Naive thymus-derived CD4-positive, alpha-beta T cell (primary cell): ENCODE results near the gene CCDC85B. TPM values are rescaled to one million over a fixed set of nuclear protein-coding genes. Genes with fewer than 3 reads are reported as not detected.

Experiments
- ATAC-seq: fragments of 150-1000 bp; cut with Tn5 transposase; 2 replicates; pipeline ENCODE4 v1.10.0; 2021; ENCODE audit warnings: mild to moderate bottlenecking, moderate library complexity
- CTCF ChIA-PET: fragments of 350-600 bp; sonication (Branson Sonifier 250); formaldehyde crosslinking; loops from one replicate; lab custom pipeline; 2021; ENCODE audit warnings: antibody characterized with exemption; lab: Charles Lee
- POLR2A ChIA-PET: fragments of 350-600 bp; sonication (Branson Sonifier 250); formaldehyde crosslinking; loops from one replicate; lab custom pipeline; 2021; ENCODE audit warnings: antibody characterized with exemption, inconsistent platforms; lab: Charles Lee
- DNase-seq, 9 donors: peaks; one replicate each; pipeline versions ENCODE4 v3.0.0 to v3.0.0-alpha.2; 2020 to 2022; ENCODE audit warnings: mixed read lengths in 1 of 9
- H3K27ac ChIP-seq: one replicate; pipeline ENCODE4 v1.7.0; 2013; ENCODE audit warnings: mild to moderate bottlenecking, low read depth, low read length, moderate library complexity
- H3K27me3 ChIP-seq, 2 donors: one replicate each; pipeline ENCODE4 v1.7.0; 2013; ENCODE audit warnings: low read length in 2 of 2, mild to moderate bottlenecking in 2 of 2, moderate library complexity in 2 of 2; ENCODE audit not compliant: control insufficient read depth in 2 of 2, insufficient read depth in 2 of 2
- H3K36me3 ChIP-seq, 3 experiments: 1 replicate in 2 of 3; 2 replicates in 1 of 3; pipeline ENCODE4 v1.7.0; 2013; ENCODE audit warnings: low read length in 3 of 3, mild to moderate bottlenecking in 3 of 3, moderate library complexity in 1 of 3; ENCODE audit not compliant: insufficient read depth in 3 of 3, control insufficient read depth in 2 of 3
- H3K4me1 ChIP-seq, 2 donors: one replicate each; pipeline ENCODE4 v1.7.0; 2013; ENCODE audit warnings: low read length in 2 of 2, mild to moderate bottlenecking in 2 of 2, moderate library complexity in 1 of 2; ENCODE audit not compliant: control insufficient read depth in 2 of 2, insufficient read depth in 2 of 2
- H3K4me3 ChIP-seq: 2 replicates; pipeline ENCODE4 v1.7.0; 2013; ENCODE audit warnings: mild to moderate bottlenecking, low read length
- H3K9me3 ChIP-seq, 3 experiments: 1 replicate in 2 of 3; 2 replicates in 1 of 3; pipeline ENCODE4 v1.7.0; 2013; ENCODE audit warnings: low read length in 3 of 3; ENCODE audit not compliant: control insufficient read depth in 2 of 3
- H3K27ac Mint-ChIP-seq, 9 donors: one replicate each; pipeline ENCODE4 v1.8.0; 2020 to 2022; ENCODE audit warnings: mixed read lengths in 9 of 9, mild to moderate bottlenecking in 8 of 9, moderate library complexity in 5 of 9, inconsistent platforms in 2 of 9
- H3K27me3 Mint-ChIP-seq, 5 donors: one replicate each; pipeline ENCODE4 v1.8.0; 2021 to 2022; ENCODE audit warnings: mixed read lengths in 5 of 5, mild to moderate bottlenecking in 1 of 5
- H3K36me3 Mint-ChIP-seq, 5 donors: one replicate each; pipeline ENCODE4 v1.8.0; 2020 to 2022; ENCODE audit warnings: mixed read lengths in 5 of 5, mild to moderate bottlenecking in 3 of 5, inconsistent platforms in 1 of 5
- H3K4me1 Mint-ChIP-seq, 7 donors: one replicate each; pipeline ENCODE4 v1.8.0; 2020 to 2022; ENCODE audit warnings: mixed read lengths in 7 of 7, mild to moderate bottlenecking in 3 of 7, inconsistent platforms in 1 of 7
- H3K4me3 Mint-ChIP-seq, 10 donors: one replicate each; pipeline ENCODE4 v1.8.0; 2020 to 2022; ENCODE audit warnings: mild to moderate bottlenecking in 10 of 10, mixed read lengths in 10 of 10, moderate library complexity in 6 of 10, inconsistent platforms in 2 of 10
- H3K9me3 Mint-ChIP-seq, 11 donors: one replicate each; pipeline ENCODE4 v1.8.0; 2020 to 2022; ENCODE audit warnings: mixed read lengths in 11 of 11, mild to moderate bottlenecking in 4 of 11, inconsistent platforms in 1 of 11, moderate library complexity in 1 of 11
- intact Hi-C, 2 donors: fragments of 100-400 bp; cut with micrococcal nuclease; formaldehyde crosslinking; loops; one replicate each; pipeline ENCODE4 v1.15.1; 2023
- polyA plus RNA-seq, 2 donors: library from polyadenylated mRNA; unstranded; fragments of 300-500 nt; fragmentation: Illumina TruSeq; gene quantifications; one replicate each; pipeline ENCODE4 v1.2.3, GENCODE V29; 2021
- total RNA-seq, 6 experiments: library from RNA in 5 of 6; stranded (reverse) in 5 of 6; gene quantifications; 1 replicate in 5 of 6; 2 replicates in 1 of 6; pipeline ENCODE4 v1.2.3 and lab custom pipeline; 2021 to 2026

Gene CCDC85B
- total and polyA plus RNA-seq, 7 experiments from 2014 or later: 21.1 to 85.0 (median 27.4) TPM

DNA sequence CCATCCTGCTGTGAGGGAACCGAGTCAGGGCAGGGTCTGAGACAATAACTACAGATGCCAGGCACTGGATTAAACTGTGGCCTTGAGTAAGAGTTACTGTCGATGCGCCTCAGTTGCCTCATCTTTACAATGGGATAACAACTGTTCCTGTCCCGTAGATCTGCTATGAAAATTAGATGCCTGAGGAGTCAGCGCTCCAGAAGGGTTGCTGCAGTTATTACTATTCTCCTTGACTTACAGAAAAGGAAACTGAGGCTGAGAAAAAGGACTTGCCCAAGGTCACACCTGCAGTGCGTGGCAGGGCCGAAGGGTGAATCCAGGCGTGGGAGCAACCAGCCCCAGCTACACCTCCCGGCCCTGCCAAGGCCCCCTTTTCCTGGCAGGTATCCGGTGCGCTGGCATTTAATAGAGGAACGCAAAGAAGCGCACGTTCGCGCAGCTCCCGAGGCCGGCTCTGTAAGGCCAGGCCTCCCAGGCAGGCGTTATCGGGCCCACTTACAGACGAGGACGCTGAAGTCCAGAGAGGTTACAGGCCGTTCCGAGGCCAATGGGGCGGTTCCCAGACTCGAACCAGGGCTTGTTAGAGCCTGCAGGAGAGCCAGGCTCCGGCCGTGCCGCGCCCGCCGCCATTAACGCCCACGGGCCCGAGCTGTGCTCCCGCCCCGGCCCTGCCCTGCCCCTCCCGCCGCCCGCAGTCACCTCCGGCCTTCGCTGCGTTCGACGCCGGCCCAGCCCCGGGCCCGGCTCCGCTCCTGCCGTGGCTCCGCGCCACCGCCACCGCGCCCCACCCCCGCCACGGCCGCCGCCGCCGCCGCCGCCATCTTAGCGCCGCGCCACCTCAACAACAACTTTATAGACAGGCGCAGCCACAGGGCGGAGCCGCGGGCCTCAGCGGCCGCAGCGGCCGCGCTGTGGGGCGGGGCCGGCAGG, 28.0 kb downstream of the CCDC85B start, which contains the start of gene C11orf68:
C11orf68 (minus strand) TSS at position 852 of the 930 bp plus-strand sequence; CDS start at position 821, 31 bp downstream.
- H3K9me3 Mint-ChIP-seq: no peaks in the 10 kb centered on the region
- H3K27me3 Mint-ChIP-seq: no peaks in the 10 kb centered on the region
- ATAC-seq (peak; percentile 3), DNase-seq (peak in 1 of 9 donors; percentile 38)
- intact Hi-C loops: loop anchor here (1.0 kb wide), 15 partner anchors 10 to 350 kb away; partner anchors contain the start of genes BANF1 (in 2 of the 2), EIF1AD (in 2 of the 2), FOSL1 (in 2 of the 2) and PCNX3 (in 2 of the 2)
- H3K36me3 ChIP-seq: peaks cover 0 to 36% (median 4%) of the 10 kb centered on the region in 3 experiments
- no peaks in the 10 kb centered on the region for H3K27me3 ChIP-seq
- peaks cover 32 to 60% (median 34%) of the 10 kb centered on the region in 7 donors for H3K4me1 Mint-ChIP-seq
- peak within 1 kb of the TSS; percentile 95 for H3K27ac ChIP-seq
- ChIA-PET POLR2A (interaction anchor here (0.6 to 2.5 kb wide), 18 partner anchors 10 to 153 kb away, joined by 3 to 54 read pairs (median 6); partner anchors contain the start of genes CCDC85B, FIBP, FOSL1 and MUS81), CTCF (interaction anchor here (0.6 to 2.3 kb wide), 5 partner anchors 20 to 31 kb away, joined by 3 to 13 read pairs (median 4); partner anchors contain the start of gene CCDC85B)
- H3K36me3 Mint-ChIP-seq: peaks cover 4 to 32% (median 11%) of the 10 kb centered on the region in 5 donors
- H3K4me3 Mint-ChIP-seq: peak within 1 kb of the TSS; percentile 86 to 96 (median 93)
- H3K4me3 ChIP-seq: peak within 1 kb of the TSS; percentile 83
- no peaks in the 10 kb centered on the region for H3K9me3 ChIP-seq
- H3K4me1 ChIP-seq: peaks cover 26 to 28% of the 10 kb centered on the region in 2 donors
- H3K27ac Mint-ChIP-seq: peak within 1 kb of the TSS; percentile 79 to 96 (median 90)

DNA sequence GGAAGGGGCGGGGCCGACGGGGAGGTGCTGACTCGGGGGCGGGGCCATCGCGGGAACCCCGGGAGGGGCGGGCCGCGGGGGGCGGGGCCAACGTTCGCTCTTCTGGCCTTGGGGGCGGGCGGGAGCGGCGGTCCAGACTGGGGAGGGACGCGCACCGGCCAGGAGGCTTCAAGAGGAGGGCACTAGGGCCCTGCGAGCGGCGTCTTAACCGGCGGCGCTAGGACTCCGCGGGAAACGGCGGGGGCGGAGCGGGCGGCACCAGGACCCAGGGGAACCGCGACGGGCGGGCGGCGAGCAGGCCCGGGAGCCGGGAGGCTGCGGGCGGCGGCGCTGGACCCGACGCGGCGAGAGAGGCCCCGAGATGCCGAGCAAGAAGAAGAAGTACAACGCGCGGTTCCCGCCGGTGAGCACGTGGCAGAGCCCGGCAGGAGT, 28.7 kb downstream of the CCDC85B start, which contains the start of gene DRAP1:
DRAP1 (plus strand) TSS at position 286 of the 432 bp plus-strand sequence; CDS start at position 362, 76 bp downstream.
- POLR2A ChIA-PET: interaction anchor here (0.8 to 5.7 kb wide), 18 partner anchors 10 to 86 kb away, joined by 3 to 54 read pairs (median 6); partner anchors contain the start of genes CCDC85B, FIBP, MUS81 and SART1
- ATAC-seq: peak; percentile 93
- Mint-ChIP-seq H3K36me3 (peaks cover 4 to 33% (median 13%) of the 10 kb centered on the region in 5 donors), H3K4me3 (peak within 1 kb of the TSS; percentile 86 to 96 (median 93)), H3K4me1 (peaks cover 32 to 61% (median 35%) of the 10 kb centered on the region in 7 donors), H3K9me3 (no peaks in the 10 kb centered on the region), H3K27me3 (no peaks in the 10 kb centered on the region), H3K27ac (peak within 1 kb of the TSS; percentile 79 to 96 (median 90))
- H3K27me3 ChIP-seq: no peaks in the 10 kb centered on the region
- H3K4me1 ChIP-seq: peaks cover 26 to 28% of the 10 kb centered on the region in 2 donors
- DNase-seq: peak; percentile 95 to 98 (median 97)
- CTCF ChIA-PET: interaction anchor here (1.3 to 2.3 kb wide), 3 partner anchors 23 to 32 kb away, joined by 3 to 13 read pairs (median 4); partner anchors contain the start of gene CCDC85B
- H3K4me3 ChIP-seq: peak within 1 kb of the TSS; percentile 83
- peaks cover 0 to 37% (median 4%) of the 10 kb centered on the region in 3 experiments for H3K36me3 ChIP-seq
- no peaks in the 10 kb centered on the region for H3K9me3 ChIP-seq
- intact Hi-C loops: loop anchor here (1.0 kb wide), 15 partner anchors 9 to 349 kb away; partner anchors contain the start of genes BANF1 (in 2 of the 2), EIF1AD (in 2 of the 2), FOSL1 (in 2 of the 2) and PCNX3 (in 2 of the 2)
- peak within 1 kb of the TSS; percentile 95 for H3K27ac ChIP-seq

DNA sequence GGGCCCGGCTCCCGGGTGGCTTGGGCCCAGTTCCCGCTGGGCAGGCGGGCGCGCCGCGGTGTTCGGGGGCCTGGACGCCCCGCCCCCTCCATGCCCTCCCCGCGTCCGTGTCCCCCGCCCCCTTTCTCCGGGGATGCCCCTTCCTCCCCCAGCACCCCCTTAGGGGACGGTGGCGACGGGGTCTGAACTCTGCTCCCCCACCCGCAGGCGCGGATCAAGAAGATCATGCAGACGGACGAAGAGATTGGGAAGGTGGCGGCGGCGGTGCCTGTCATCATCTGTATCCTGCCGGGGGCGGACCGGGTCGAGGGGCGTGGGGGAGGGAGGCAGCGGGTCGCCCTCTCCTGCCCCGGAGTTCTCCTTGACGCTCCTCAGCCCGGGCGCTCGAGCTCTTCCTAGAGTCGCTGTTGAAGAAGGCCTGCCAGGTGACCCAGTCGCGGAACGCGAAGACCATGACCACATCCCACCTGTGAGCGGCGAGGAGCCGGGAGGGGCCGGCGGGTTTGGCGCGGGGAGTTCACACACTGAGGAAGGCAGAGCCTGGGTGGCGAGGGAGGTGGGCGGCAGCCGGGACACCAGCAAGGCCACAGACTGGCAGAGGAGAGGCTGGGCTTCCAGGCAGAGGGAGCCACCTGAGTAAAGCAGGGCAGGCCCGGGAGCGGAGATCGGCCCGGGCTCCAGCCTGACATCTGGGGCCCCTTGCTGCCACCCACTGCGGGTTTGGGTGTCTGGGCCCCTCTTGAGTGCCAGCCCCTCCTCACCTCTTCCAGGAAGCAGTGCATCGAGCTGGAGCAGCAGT, 29.3 kb downstream of the CCDC85B start:
- peak in 1 of 9 donors; percentile 64 for DNase-seq
- no peaks in the 10 kb centered on the region for H3K9me3 ChIP-seq
- H3K36me3 ChIP-seq: peaks cover 0 to 43% (median 4%) of the 10 kb centered on the region in 3 experiments
- POLR2A ChIA-PET: interaction anchor here (0.8 to 5.7 kb wide), 7 partner anchors 13 to 60 kb away, joined by 3 to 54 read pairs (median 4); partner anchors contain the start of genes CCDC85B, FIBP and MUS81
- H3K4me1 ChIP-seq: peaks cover 26 to 28% of the 10 kb centered on the region in 2 donors
- no peaks in the 10 kb centered on the region for H3K27me3 Mint-ChIP-seq
- CTCF ChIA-PET: interaction anchor here (0.5 to 1.7 kb wide), 5 partner anchors 29 to 160 kb away, joined by 3 to 5 read pairs (median 4); partner anchors contain the start of gene CCDC85B
- H3K9me3 Mint-ChIP-seq: no peaks in the 10 kb centered on the region
- H3K27ac Mint-ChIP-seq: peak overlapping the region; percentile 77 to 93 (median 89)
- peak; percentile 35 for ATAC-seq
- H3K27me3 ChIP-seq: no peaks in the 10 kb centered on the region
- intact Hi-C loops: loop anchor here (1.0 kb wide), 15 partner anchors 9 to 349 kb away; partner anchors contain the start of genes BANF1 (in 2 of the 2), EIF1AD (in 2 of the 2), FOSL1 (in 2 of the 2) and PCNX3 (in 2 of the 2)
- peaks cover 28 to 58% (median 34%) of the 10 kb centered on the region in 7 donors for H3K4me1 Mint-ChIP-seq
- peaks cover 4 to 33% (median 13%) of the 10 kb centered on the region in 5 donors for H3K36me3 Mint-ChIP-seq
- peak overlapping the region; percentile 76 for H3K4me3 ChIP-seq
- H3K4me3 Mint-ChIP-seq: peak overlapping the region; percentile 86 to 96 (median 93)
- H3K27ac ChIP-seq: peak overlapping the region; percentile 91

DNA sequence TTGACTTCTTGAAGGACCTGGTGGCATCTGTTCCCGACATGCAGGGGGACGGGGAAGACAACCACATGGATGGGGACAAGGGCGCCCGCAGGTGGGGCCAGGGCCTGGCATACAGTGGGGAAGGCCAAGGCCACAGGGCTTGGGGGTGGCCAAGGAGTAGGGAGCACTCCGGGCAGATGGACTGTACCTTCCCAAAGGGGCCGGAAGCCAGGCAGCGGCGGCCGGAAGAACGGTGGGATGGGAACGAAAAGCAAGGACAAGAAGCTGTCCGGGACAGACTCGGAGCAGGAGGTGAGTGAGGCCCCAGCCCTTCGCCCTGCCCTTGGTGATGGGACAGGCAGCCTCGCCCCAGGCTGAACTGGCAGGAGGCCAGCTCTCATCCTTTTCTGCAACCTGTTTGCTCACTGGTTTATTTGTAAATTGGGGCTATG, 29.9 kb downstream of the CCDC85B start:
- ChIA-PET CTCF (interaction anchor here (0.5 to 1.7 kb wide), 5 partner anchors 30 to 160 kb away, joined by 3 to 5 read pairs (median 4); partner anchors contain the start of gene CCDC85B), POLR2A (interaction anchor here (1.0 to 5.7 kb wide), 6 partner anchors 31 to 60 kb away, joined by 3 to 54 read pairs (median 5); partner anchors contain the start of genes CCDC85B, FIBP and MUS81)
- H3K4me3 ChIP-seq: peak overlapping the region; percentile 76
- Mint-ChIP-seq H3K27me3 (no peaks in the 10 kb centered on the region), H3K4me3 (peak overlapping the region; percentile 86 to 96 (median 93)), H3K9me3 (no peaks in the 10 kb centered on the region), H3K36me3 (peaks cover 4 to 28% (median 13%) of the 10 kb centered on the region in 5 donors), H3K27ac (peak overlapping the region in 8 of 9 donors; percentile 59 to 93 (median 84)), H3K4me1 (peaks cover 23 to 52% (median 28%) of the 10 kb centered on the region in 7 donors)
- ATAC-seq: no peak
- intact Hi-C loops: no loop called here
- H3K4me1 ChIP-seq: peaks cover 26 to 28% of the 10 kb centered on the region in 2 donors
- H3K9me3 ChIP-seq: no peaks in the 10 kb centered on the region
- H3K36me3 ChIP-seq: peaks cover 0 to 45% (median 4%) of the 10 kb centered on the region in 3 experiments
- DNase-seq: no peak
- H3K27ac ChIP-seq: peak overlapping the region; percentile 91
- H3K27me3 ChIP-seq: no peaks in the 10 kb centered on the region

DNA sequence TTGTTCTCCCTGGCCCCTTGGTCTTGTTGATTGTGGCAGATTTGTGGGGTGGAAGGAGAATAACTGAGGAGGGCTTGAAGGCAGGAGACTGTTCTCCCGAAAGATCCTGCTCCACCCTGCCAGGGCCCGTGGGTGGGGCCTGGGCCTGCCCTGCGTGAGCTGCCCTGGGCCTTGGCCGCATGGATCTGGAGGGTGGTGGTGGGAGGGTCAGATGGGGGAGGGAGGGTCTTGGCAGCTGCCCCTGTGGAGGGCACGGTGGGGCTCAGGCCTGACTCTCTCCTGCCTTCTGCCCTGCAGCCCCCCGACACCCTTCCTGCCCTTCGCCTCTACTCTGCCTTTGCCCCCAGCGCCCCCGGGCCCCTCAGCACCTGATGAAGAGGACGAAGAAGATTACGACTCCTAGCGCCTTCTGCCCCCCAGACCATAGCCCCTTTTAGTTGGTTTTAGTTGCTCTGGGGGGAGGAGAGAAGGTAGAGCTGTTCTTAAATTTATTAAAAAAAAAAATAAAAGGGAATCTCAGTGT, 30.6 kb downstream of the CCDC85B start:
- Mint-ChIP-seq H3K4me3 (peak overlapping the region in 9 of 10 donors; percentile 86 to 96 (median 93)), H3K27ac (peak overlapping the region in 3 of 9 donors; percentile 28 to 71 (median 59)), H3K9me3 (no peaks in the 10 kb centered on the region), H3K36me3 (peaks cover 4 to 28% (median 13%) of the 10 kb centered on the region in 5 donors), H3K27me3 (no peaks in the 10 kb centered on the region), H3K4me1 (peaks cover 24 to 48% (median 30%) of the 10 kb centered on the region in 7 donors)
- H3K27me3 ChIP-seq: no peaks in the 10 kb centered on the region
- H3K4me3 ChIP-seq: peak overlapping the region; percentile 76
- ATAC-seq (no peak), DNase-seq (no peak)
- peaks cover 0 to 45% (median 4%) of the 10 kb centered on the region in 3 experiments for H3K36me3 ChIP-seq
- POLR2A ChIA-PET: interaction anchor here (0.6 to 5.7 kb wide), 4 partner anchors 32 to 538 kb away, joined by 4 to 54 read pairs (median 6); partner anchors contain the start of genes CCDC85B, FIBP and MUS81
- CTCF ChIA-PET: interaction anchor here (0.6 to 1.7 kb wide), 4 partner anchors 14 to 35 kb away, joined by 3 to 6 read pairs (median 4); partner anchors contain the start of gene CCDC85B
- H3K4me1 ChIP-seq: peaks cover 26 to 28% of the 10 kb centered on the region in 2 donors
- H3K9me3 ChIP-seq: no peaks in the 10 kb centered on the region
- intact Hi-C loops: no loop called here
- H3K27ac ChIP-seq: peak overlapping the region; percentile 91
